Bronchial epithelial cell (primary cell): ENCODE data around the gene CEP63. TPM values are rescaled to one million over a fixed set of nuclear protein-coding genes. Genes with fewer than 3 reads are reported as not detected.

Experiments
- DNase-seq: peaks from one replicate; pipeline ENCODE4 v3.0.0-alpha.2; 2010; ENCODE audit warnings: low read depth
- FAIRE-seq: peaks from 2 replicates; lab custom pipeline; 2011; peaks lifted over from hg19 to GRCh38; lab: Jason Lieb, UNC
- H3K27me3 ChIP-seq: 2 replicates; pipeline ENCODE4 v1.5.1; 2011; ENCODE audit warnings: low read length; ENCODE audit not compliant: control insufficient read depth, insufficient read depth
- H3K36me3 ChIP-seq: 2 replicates; pipeline ENCODE4 v1.5.1; 2011; ENCODE audit warnings: low read length; ENCODE audit not compliant: control insufficient read depth, insufficient read depth
- H3K4me3 ChIP-seq: 2 replicates; pipeline ENCODE4 v1.5.1; 2011; ENCODE audit warnings: mild to moderate bottlenecking, low read depth, low read length, control low read depth
- total RNA-seq: library from RNA; depleted of rRNA; stranded (reverse); fragments of >200 nt; gene quantifications from 2 replicates; pipeline ENCODE4 v1.2.1, GENCODE V29; 2014
- TF ChIP-seq, protein P1 (sequence below): IDR thresholded peaks from 2 replicates; pipeline ENCODE4 v1.5.1; 2011; ENCODE audit warnings: mild to moderate bottlenecking, moderate library complexity, low read length, control low read depth, inconsistent platforms; ENCODE audit not compliant: insufficient read depth, severe bottlenecking

Gene CEP63
- total RNA-seq, 1 donor from 2014 or later: 10.3 TPM

DNA sequence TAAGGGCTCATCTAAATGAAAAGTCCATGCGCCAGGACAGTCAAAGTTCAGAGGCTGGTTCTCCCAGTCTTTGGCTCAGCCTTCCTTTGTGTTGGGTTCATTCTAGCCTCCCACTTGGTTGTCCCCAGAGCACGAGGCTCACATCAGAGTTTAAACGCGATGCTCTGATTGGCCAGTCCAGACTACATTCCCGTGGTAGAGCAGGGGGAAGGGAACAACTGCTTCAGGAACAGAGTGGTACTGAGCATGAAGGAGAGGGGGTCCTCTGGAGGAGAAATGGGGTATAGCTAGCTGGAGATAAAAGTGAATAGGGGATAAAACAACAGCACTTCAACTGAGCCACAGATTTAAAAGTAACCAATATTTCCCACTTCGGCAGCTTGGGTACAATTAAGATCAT lies 32.2 kb upstream of the CEP63 start:
- Histone ChIP-seq H3K36me3 (no peaks in the 10 kb centered on the region), H3K4me3 (no peak overlapping the region), H3K27me3 (no peaks in the 10 kb centered on the region)
- DNase-seq (no peak), FAIRE-seq (no peak)
- TF ChIP-seq, protein P1, sequence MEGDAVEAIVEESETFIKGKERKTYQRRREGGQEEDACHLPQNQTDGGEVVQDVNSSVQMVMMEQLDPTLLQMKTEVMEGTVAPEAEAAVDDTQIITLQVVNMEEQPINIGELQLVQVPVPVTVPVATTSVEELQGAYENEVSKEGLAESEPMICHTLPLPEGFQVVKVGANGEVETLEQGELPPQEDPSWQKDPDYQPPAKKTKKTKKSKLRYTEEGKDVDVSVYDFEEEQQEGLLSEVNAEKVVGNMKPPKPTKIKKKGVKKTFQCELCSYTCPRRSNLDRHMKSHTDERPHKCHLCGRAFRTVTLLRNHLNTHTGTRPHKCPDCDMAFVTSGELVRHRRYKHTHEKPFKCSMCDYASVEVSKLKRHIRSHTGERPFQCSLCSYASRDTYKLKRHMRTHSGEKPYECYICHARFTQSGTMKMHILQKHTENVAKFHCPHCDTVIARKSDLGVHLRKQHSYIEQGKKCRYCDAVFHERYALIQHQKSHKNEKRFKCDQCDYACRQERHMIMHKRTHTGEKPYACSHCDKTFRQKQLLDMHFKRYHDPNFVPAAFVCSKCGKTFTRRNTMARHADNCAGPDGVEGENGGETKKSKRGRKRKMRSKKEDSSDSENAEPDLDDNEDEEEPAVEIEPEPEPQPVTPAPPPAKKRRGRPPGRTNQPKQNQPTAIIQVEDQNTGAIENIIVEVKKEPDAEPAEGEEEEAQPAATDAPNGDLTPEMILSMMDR: no peak

DNA sequence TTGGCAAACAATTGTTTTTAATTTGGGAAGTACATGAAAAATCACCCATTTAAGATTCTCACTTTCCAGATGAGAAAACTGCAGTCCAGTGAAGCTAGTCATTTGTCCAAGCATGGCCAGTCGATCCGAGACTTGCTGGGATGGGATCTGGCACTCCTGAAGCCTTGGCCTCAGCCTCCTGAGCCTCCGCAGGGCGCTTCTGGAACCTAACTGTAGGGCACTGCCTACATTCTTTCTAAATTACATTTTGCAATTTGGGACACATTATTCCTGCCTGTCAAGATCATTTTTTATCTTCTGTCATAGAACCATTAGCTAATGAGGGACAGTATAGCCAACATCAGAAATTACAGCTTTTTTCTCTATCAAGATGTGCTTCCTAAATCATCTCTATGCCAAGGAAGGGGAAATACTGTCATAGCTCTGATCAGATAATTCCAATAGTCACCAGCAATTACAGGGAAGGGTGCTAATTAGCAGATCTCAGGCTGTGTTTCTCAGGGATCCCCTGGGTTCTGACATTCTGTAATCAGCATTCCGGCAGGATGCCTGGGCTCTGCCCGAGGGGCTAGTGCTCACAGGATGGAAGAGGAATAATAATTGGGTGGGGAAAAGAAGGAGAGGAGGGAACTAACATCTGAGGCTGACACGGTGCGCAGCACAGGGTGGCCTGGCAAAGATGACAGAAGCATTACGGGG lies 28.3 kb upstream of the CEP63 start:
- Histone ChIP-seq H3K4me3 (no peak overlapping the region), H3K27me3 (no peaks in the 10 kb centered on the region), H3K36me3 (no peaks in the 10 kb centered on the region)
- no peak for DNase-seq
- TF ChIP-seq, protein P1: no peak
- no peak for FAIRE-seq

DNA sequence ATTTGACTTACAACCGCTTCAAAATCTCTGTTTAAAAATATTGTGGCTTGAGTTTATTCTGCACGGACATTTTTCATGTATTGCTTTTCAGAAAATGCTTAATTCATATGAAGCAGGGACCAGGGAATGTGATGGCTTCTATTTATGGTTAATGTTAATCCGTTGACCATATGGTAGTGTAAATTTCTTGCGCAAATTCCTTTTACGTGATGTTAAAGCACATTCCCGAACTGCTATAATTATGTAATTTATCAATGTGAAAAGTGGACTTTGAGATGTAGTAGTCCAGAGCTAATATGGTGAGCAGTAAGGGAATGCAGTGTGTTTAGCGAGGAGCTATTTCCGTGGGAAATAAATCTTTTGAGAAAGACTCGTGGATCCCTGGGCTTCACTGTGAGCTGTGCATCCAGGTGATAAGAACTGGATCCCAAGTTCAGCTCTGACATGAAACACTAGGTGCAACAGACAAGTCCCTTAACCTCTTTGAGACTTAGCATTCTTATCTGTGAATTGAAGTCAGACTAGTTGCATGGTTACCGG lies 27.4 kb upstream of the CEP63 start:
- FAIRE-seq (no peak), DNase-seq (no peak)
- no peaks in the 10 kb centered on the region for H3K36me3 ChIP-seq
- TF ChIP-seq, protein P1: no peak
- H3K27me3 ChIP-seq: no peaks in the 10 kb centered on the region
- no peak overlapping the region for H3K4me3 ChIP-seq

DNA sequence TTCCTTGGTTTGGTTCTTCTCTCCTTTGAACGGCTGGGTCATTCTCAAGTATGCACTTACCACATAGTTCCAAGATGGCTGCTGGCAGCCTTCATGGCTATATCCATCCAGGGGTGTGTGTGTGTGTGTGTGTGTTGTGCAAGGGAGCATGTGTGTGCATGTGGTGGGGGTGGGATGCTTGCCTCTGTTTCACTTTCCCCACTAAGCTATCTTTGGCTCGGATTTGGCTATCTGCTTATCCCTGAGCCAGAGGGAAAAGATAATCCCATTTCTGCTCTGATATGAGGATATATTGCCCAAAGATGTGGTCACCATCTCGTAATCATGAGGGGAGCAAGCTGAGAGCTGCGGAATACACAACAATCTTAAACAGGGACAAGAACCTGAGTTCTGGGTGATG lies 26.3 kb upstream of the CEP63 start:
- Histone ChIP-seq H3K27me3 (no peaks in the 10 kb centered on the region), H3K4me3 (no peak overlapping the region), H3K36me3 (no peaks in the 10 kb centered on the region)
- TF ChIP-seq, protein P1: no peak
- DNase-seq (no peak), FAIRE-seq (no peak)

DNA sequence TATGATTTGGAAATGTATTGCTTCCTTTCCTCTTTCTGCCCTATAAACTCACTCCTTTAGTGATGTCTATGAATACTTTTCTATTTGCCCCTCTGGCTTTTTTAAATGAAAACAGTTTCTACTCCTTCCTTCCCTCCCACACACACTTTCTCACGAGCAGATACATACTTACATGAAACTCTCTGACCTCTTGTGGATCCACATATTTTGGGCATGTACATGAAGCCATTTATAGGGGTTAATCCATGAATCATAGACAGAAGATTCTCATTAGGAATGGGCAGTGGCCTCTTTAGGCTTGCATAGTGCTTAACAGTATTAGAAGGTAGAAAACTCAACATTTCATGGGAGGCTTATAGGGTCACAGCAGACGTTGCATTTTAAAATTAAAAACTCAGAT lies 24.9 kb upstream of the CEP63 start:
- Histone ChIP-seq H3K27me3 (no peaks in the 10 kb centered on the region), H3K4me3 (no peak overlapping the region), H3K36me3 (no peaks in the 10 kb centered on the region)
- FAIRE-seq: no peak
- DNase-seq: peak; percentile 59
- TF ChIP-seq, protein P1: no peak
